Tibial nerve (tissue), 4 donors: ENCODE measurements around the gene SNX25. TPM values are rescaled to one million over a fixed set of nuclear protein-coding genes. Genes with fewer than 3 reads are reported as not detected.
"Not testable (repeated sequence)": the region's sequence is repeated elsewhere in the genome, so short reads cannot be mapped to it uniquely, and the experiment has no call there.

ENCODE experiments used
- DNase-seq, 2 donors: peaks; one replicate each; pipeline ENCODE4 v3.0.0-alpha.2; 2019; ENCODE audit warnings: low spot score in 2 of 2
- H3K27ac ChIP-seq, 4 donors: fragments of 200-600 bp; sonication (generic) in 3 of 4; one replicate each; pipeline ENCODE4 v1.5.1; 2017 to 2019; ENCODE audit warnings: mild to moderate bottlenecking in 1 of 4
- H3K27me3 ChIP-seq, 2 donors: fragments of 200-600 bp; sonication (generic) in 1 of 2; one replicate each; pipeline versions ENCODE4 v1.5.1 to v1.6.0; 2017 to 2019
- H3K36me3 ChIP-seq, 3 donors: fragments of 200-600 bp; sonication (generic); one replicate each; pipeline ENCODE4 v1.5.1; 2018 to 2019
- H3K4me1 ChIP-seq, 4 donors: fragments of 200-600 bp; sonication (generic) in 3 of 4; one replicate each; pipeline ENCODE4 v1.5.1; 2017 to 2019
- H3K4me3 ChIP-seq, 4 donors: fragments of 200-600 bp; sonication (generic) in 3 of 4; one replicate each; pipeline ENCODE4 v1.5.1; 2017 to 2019; ENCODE audit warnings: mild to moderate bottlenecking in 1 of 4, moderate library complexity in 1 of 4
- H3K9me3 ChIP-seq, 4 donors: fragments of 200-600 bp; sonication (generic) in 3 of 4; one replicate each; pipeline ENCODE4 v1.5.1; 2017 to 2019
- EP300 ChIP-seq, 2 donors: sonication (generic); formaldehyde crosslinking; IDR thresholded peaks; one replicate each; pipeline ENCODE4 v1.6.1; 2017; ENCODE audit warnings: antibody characterized with exemption in 2 of 2, mild to moderate bottlenecking in 1 of 2
- POLR2A ChIP-seq, 2 donors: fragments of 450-650 bp; IDR thresholded peaks; one replicate each; pipeline ENCODE4 v1.6.1; 2017; ENCODE audit warnings: antibody characterized with exemption in 2 of 2, mild to moderate bottlenecking in 2 of 2, moderate library complexity in 2 of 2
- WGBS, 2 donors: methylation state at CpG; one replicate each; pipeline ENCODE4 v1.1.5; 2018; 5-methylcytosine and 5-hydroxymethylcytosine counted together
- total RNA-seq, 4 donors: library from RNA; depleted of rRNA; stranded (reverse); fragments of >200 nt; gene quantifications; one replicate each; pipeline ENCODE4 v1.1.0, GENCODE V29; 2016
- TF ChIP-seq, protein P1 (sequence below), 5 experiments: fragments of 200-600 bp in 3 of 5; fragments of 450-650 bp in 2 of 5; sonication (generic) in 3 of 5; IDR thresholded peaks; one replicate each; pipeline ENCODE4 v1.5.1; 2016 to 2019; ENCODE audit warnings: antibody characterized with exemption in 5 of 5, mild to moderate bottlenecking in 3 of 5, moderate library complexity in 2 of 5

Gene SNX25
- total RNA-seq, 4 donors from 2014 or later: 17.7 to 29.4 (median 23.5) TPM

DNA sequence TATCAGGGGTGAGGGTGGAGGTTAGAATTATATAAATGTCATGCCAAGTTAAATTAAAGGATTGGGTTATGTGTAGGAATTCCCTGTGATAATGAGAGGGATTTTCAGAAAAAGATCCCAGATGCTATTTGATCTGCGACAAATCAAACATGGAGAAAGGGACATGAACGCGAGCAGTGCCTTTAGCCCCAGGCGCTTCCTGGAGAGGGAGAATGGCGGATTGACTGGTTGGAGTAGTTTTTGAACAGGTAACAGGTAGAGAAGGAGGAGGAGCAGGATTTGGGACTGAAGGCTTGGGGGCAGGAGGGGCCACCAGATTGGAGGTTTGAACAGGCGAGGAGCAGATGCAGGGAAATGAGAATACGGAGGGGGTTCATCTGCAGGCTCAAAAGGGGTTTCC lies 119.2 kb downstream of the SNX25 start:
- TF ChIP-seq POLR2A (IDR thresholded peaks at IDR 0.05): no peak
- TF ChIP-seq, protein P1, sequence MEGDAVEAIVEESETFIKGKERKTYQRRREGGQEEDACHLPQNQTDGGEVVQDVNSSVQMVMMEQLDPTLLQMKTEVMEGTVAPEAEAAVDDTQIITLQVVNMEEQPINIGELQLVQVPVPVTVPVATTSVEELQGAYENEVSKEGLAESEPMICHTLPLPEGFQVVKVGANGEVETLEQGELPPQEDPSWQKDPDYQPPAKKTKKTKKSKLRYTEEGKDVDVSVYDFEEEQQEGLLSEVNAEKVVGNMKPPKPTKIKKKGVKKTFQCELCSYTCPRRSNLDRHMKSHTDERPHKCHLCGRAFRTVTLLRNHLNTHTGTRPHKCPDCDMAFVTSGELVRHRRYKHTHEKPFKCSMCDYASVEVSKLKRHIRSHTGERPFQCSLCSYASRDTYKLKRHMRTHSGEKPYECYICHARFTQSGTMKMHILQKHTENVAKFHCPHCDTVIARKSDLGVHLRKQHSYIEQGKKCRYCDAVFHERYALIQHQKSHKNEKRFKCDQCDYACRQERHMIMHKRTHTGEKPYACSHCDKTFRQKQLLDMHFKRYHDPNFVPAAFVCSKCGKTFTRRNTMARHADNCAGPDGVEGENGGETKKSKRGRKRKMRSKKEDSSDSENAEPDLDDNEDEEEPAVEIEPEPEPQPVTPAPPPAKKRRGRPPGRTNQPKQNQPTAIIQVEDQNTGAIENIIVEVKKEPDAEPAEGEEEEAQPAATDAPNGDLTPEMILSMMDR (IDR thresholded peaks at IDR 0.05): no peak
- no peak for DNase-seq

DNA sequence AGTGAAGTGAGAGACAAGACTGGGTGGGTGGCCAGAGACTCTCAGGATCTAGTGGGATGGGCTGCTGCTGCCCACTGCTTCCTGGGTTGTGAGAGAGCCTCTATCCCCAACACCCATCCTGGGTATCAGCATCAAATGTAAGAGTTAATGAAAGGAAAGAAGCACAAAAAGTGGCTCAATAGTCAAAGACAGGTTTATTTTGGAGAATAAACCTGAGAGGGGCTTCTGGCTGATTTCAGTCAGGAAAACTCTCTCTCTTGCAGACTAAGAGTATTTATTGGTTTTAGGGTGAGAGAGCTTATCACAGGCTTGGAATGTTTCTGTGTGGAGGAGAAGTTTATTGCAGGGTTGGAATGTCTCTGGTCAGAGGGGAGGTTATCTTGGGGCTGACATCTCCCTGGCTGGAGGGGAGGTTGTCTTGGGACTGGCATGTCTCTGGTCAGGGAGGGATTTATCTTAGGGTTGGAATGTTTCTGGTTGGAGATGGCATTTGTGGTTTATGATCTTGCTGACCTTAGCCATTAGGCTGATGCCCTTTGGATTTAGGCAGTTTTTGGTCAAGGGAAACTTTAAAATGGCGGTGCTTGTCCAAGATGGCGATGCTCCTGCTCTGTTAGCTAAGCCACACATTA lies 120.6 kb downstream of the SNX25 start:
- H3K36me3 ChIP-seq: peaks cover 0 to 15% (median 0%) of the 10 kb centered on the region in 3 donors
- not testable (repeated sequence) for H3K27me3 ChIP-seq, H3K4me1 ChIP-seq, H3K9me3 ChIP-seq, H3K4me3 ChIP-seq, DNase-seq, H3K27ac ChIP-seq
- WGBS, 2 donors: 94 to 95% methylated on average over 2 of the region's 2 CpGs

More for the DNA sequence above, 119.2 kb downstream of the SNX25 start:
- H3K27ac ChIP-seq: no peak overlapping the region
- peaks cover 0 to 26% (median 0%) of the 10 kb centered on the region in 3 donors for H3K36me3 ChIP-seq
- H3K27me3 ChIP-seq: no peaks in the 10 kb centered on the region
- H3K9me3 ChIP-seq: no peaks in the 10 kb centered on the region
- H3K4me1 ChIP-seq: no peaks in the 10 kb centered on the region
- no peak overlapping the region for H3K4me3 ChIP-seq
- 91 to 97% methylated on average over 7 of the region's 7 CpGs for whole genome bisulfite sequencing, 2 donors

DNA sequence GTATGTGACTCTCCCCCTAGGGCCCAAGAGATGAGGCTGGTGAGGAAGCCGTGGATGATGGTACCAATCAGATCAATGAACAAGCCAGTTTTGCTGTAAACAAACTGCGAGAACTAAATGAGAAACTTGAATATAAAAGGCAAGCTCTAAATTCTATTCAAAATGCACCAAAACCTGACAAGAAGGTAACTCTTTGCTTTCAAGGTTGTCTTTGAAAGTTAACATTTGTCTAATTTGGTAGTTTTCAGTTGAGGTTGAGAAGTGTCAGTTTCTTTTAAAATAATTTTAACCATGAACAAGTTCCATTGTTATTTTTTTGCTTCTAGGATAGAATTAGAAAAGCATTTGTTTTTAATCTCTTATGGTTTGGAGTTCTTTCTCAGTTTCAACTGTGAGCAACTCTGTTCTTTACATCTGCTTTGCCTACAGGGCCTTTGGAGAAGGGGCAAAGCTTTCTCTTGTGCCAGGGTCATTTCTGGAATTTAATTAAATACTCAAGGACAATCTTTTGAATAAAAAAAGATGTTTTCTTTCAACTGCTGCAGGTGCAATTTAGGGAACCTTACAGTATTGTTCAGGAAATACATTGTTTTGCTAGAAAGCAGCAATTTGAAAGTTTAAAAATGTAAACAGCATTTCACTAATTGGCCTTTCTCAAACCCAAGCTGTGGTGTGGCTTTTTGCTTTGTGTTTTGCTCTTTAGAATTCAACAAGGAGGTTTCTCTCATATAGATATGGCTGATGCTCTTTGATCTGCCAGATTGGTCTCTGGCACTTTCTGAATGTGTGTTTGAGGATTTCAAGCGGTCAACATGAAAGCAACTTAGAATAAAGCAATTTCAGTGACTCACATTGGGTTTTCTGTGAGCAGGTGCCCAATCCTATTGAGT lies 123.4 kb downstream of the SNX25 start:
- no peak for DNase-seq
- no peak overlapping the region for H3K4me3 ChIP-seq
- no peaks in the 10 kb centered on the region for H3K4me1 ChIP-seq
- H3K27ac ChIP-seq: no peak overlapping the region
- TF ChIP-seq EP300 (IDR thresholded peaks at IDR 0.05) (no peak), POLR2A (IDR thresholded peaks at IDR 0.05) (no peak)
- TF ChIP-seq, protein P1 (IDR thresholded peaks at IDR 0.05): no peak
- WGBS, 2 donors: 93 to 94% methylated on average over 3 of the region's 3 CpGs
- no peaks in the 10 kb centered on the region for H3K9me3 ChIP-seq
- no peaks in the 10 kb centered on the region for H3K27me3 ChIP-seq
- peaks cover 0 to 20% (median 0%) of the 10 kb centered on the region in 3 donors for H3K36me3 ChIP-seq

DNA sequence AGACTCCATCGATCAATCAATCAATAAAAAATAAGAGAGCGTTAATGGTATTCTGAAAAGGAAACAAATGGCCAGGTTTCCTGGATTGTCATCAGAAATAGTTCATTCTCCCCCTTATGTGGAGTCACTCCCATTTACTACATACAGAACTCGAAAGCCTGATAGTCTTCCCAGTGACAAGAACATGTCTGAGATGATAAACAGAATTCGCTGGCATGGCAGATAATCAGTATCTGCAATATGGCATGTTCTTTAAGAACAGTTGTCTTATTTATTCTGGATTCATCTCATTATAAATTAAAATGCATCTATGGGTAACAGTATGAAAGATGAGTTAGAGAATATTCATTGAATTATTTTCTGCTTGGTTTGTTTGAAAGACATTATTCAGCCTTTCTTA lies 124.9 kb downstream of the SNX25 start:
- H3K27me3 ChIP-seq: no peaks in the 10 kb centered on the region
- peaks cover 0 to 6% (median 0%) of the 10 kb centered on the region in 4 donors for H3K9me3 ChIP-seq
- TF ChIP-seq POLR2A (IDR thresholded peaks at IDR 0.05) (no peak), EP300 (IDR thresholded peaks at IDR 0.05) (no peak)
- TF ChIP-seq, protein P1 (IDR thresholded peaks at IDR 0.05): no peak
- no peaks in the 10 kb centered on the region for H3K4me1 ChIP-seq
- 92 to 94% methylated on average over 4 of the region's 4 CpGs for WGBS, 2 donors
- no peak for DNase-seq
- H3K27ac ChIP-seq: no peak overlapping the region
- H3K36me3 ChIP-seq: peaks cover 0 to 27% (median 0%) of the 10 kb centered on the region in 3 donors
- H3K4me3 ChIP-seq: no peak overlapping the region

DNA sequence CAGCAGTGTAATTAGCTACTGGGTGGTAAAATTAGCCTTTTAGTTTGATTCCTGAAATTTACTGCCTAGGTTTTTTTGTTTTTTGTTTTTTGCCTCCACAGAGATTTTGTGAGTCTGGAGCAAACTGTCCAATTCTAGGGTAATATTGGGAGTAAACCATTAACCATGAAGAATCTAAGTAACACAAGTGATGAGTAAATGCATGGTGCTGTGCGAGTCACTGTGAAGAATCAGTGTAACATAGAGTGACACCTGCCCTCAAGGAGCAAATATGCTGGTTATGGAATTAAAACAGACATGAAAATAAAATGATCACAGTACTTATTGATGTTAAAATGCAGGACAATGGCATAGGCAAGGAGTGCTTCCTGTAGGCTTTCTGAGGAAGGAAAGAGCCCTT lies 126.2 kb downstream of the SNX25 start:
- no peak for TF ChIP-seq EP300 (IDR thresholded peaks at IDR 0.05)
- TF ChIP-seq, protein P1 (IDR thresholded peaks at IDR 0.05): no peak
- no peak for TF ChIP-seq POLR2A (IDR thresholded peaks at IDR 0.05)
- Histone ChIP-seq H3K27me3 (no peaks in the 10 kb centered on the region), H3K4me1 (no peaks in the 10 kb centered on the region), H3K36me3 (peaks cover 0 to 30% (median 0%) of the 10 kb centered on the region in 3 donors), H3K27ac (no peak overlapping the region), H3K4me3 (no peak overlapping the region), H3K9me3 (peaks cover 0 to 6% (median 0%) of the 10 kb centered on the region in 4 donors)
- 95% methylated on average over 1 of the region's 1 CpG for WGBS, 2 donors
- DNase-seq: no peak
